Measurements from ENCODE around the gene FAM3C.

- TF ChIP-seq, protein P1, sequence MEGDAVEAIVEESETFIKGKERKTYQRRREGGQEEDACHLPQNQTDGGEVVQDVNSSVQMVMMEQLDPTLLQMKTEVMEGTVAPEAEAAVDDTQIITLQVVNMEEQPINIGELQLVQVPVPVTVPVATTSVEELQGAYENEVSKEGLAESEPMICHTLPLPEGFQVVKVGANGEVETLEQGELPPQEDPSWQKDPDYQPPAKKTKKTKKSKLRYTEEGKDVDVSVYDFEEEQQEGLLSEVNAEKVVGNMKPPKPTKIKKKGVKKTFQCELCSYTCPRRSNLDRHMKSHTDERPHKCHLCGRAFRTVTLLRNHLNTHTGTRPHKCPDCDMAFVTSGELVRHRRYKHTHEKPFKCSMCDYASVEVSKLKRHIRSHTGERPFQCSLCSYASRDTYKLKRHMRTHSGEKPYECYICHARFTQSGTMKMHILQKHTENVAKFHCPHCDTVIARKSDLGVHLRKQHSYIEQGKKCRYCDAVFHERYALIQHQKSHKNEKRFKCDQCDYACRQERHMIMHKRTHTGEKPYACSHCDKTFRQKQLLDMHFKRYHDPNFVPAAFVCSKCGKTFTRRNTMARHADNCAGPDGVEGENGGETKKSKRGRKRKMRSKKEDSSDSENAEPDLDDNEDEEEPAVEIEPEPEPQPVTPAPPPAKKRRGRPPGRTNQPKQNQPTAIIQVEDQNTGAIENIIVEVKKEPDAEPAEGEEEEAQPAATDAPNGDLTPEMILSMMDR (conservative IDR thresholded peaks at IDR 0.05 in 1 of 2, IDR thresholded peaks at IDR 0.05 in 1 of 2; ENCODE audit: extremely low read depth in 1 of 2, insufficient read depth in 1 of 2, low read depth in 1 of 2, low read length in 2 of 2) = no peak
- TF ChIP-seq EZH2 (IDR thresholded peaks at IDR 0.05; ENCODE audit: borderline replicate concordance, low read length) = no peak
These were observed 14.9 kb upstream of the FAM3C start for GRCh38 chr7:121410829-121411596.

Measured in mammary epithelial cell (primary cell).